ENCODE data around the gene FOXD3.
"Not testable (repeated sequence)": the region's sequence is repeated elsewhere in the genome, so short reads cannot be mapped to it uniquely, and the experiment has no call there.

DNA sequence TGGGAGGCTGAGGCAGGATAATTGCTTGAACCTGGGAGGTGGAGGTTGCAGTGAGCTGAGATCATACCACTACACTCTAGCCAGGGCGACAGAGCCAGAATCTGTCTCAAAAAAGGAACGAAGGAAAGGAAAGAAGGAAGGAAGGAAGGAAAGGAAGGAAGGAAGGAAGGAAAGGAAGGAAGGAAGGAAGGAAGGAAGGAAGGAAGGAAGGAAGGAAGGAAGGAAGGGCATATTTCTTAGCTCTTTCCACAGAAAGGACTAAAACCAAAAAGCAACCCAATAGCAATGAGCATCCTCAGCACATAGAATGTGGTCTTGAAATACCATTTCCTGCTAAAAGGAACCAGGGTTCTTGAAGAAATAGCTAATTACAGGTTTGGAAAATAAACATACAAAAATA is 33.9 kb downstream of the FOXD3 start:
- TF ChIP-seq POLR2A (IDR thresholded peaks at IDR 0.05) = not testable (repeated sequence)
- TF ChIP-seq, protein P1, sequence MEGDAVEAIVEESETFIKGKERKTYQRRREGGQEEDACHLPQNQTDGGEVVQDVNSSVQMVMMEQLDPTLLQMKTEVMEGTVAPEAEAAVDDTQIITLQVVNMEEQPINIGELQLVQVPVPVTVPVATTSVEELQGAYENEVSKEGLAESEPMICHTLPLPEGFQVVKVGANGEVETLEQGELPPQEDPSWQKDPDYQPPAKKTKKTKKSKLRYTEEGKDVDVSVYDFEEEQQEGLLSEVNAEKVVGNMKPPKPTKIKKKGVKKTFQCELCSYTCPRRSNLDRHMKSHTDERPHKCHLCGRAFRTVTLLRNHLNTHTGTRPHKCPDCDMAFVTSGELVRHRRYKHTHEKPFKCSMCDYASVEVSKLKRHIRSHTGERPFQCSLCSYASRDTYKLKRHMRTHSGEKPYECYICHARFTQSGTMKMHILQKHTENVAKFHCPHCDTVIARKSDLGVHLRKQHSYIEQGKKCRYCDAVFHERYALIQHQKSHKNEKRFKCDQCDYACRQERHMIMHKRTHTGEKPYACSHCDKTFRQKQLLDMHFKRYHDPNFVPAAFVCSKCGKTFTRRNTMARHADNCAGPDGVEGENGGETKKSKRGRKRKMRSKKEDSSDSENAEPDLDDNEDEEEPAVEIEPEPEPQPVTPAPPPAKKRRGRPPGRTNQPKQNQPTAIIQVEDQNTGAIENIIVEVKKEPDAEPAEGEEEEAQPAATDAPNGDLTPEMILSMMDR (IDR thresholded peaks at IDR 0.05) = not testable (repeated sequence)
